Neural progenitor cell (in vitro differentiated cells): ENCODE results near the gene ATP13A5.

Source experiments
- CTCF ChIP-seq: fragments of 200-600 bp; sonication (generic); IDR thresholded peaks from 2 replicates; pipeline ENCODE4 v1.5.1; 2017; ENCODE audit warnings: antibody characterized with exemption, mild to moderate bottlenecking
- EZH2 ChIP-seq: fragments of 200-600 bp; sonication (generic); IDR thresholded peaks from 2 replicates; pipeline ENCODE4 v1.6.1; 2017; ENCODE audit warnings: antibody characterized with exemption, mild to moderate bottlenecking, moderate library complexity
- EZH2phosphoT487 ChIP-seq: fragments of 200-600 bp; sonication (generic); IDR thresholded peaks from 2 replicates; pipeline ENCODE4 v1.6.1; 2017; ENCODE audit warnings: antibody characterized with exemption

- TF ChIP-seq CTCF (no peak), EZH2 (no peak), EZH2phosphoT487 (no peak)
These were observed 27.8 kb downstream of the ATP13A5 start for GRCh38 chr3:193350744-193351143.
